Tibial nerve (tissue), 4 donors: ENCODE data around the gene UCP3. TPM values are rescaled to one million over a fixed set of nuclear protein-coding genes. Genes with fewer than 3 reads are reported as not detected.

ENCODE experiments used
- DNase-seq, 2 donors: peaks; one replicate each; pipeline ENCODE4 v3.0.0-alpha.2; 2019; ENCODE audit warnings: low spot score in 2 of 2
- H3K27ac ChIP-seq, 4 donors: fragments of 200-600 bp; sonication (generic) in 3 of 4; one replicate each; pipeline ENCODE4 v1.5.1; 2017 to 2019; ENCODE audit warnings: mild to moderate bottlenecking in 1 of 4
- H3K27me3 ChIP-seq, 2 donors: fragments of 200-600 bp; sonication (generic) in 1 of 2; one replicate each; pipeline versions ENCODE4 v1.5.1 to v1.6.0; 2017 to 2019
- H3K36me3 ChIP-seq, 3 donors: fragments of 200-600 bp; sonication (generic); one replicate each; pipeline ENCODE4 v1.5.1; 2018 to 2019
- H3K4me1 ChIP-seq, 4 donors: fragments of 200-600 bp; sonication (generic) in 3 of 4; one replicate each; pipeline ENCODE4 v1.5.1; 2017 to 2019
- H3K4me3 ChIP-seq, 4 donors: fragments of 200-600 bp; sonication (generic) in 3 of 4; one replicate each; pipeline ENCODE4 v1.5.1; 2017 to 2019; ENCODE audit warnings: mild to moderate bottlenecking in 1 of 4, moderate library complexity in 1 of 4
- H3K9me3 ChIP-seq, 4 donors: fragments of 200-600 bp; sonication (generic) in 3 of 4; one replicate each; pipeline ENCODE4 v1.5.1; 2017 to 2019
- CTCF ChIP-seq, 5 experiments: fragments of 200-600 bp in 3 of 5; fragments of 450-650 bp in 2 of 5; sonication (generic) in 3 of 5; IDR thresholded peaks; one replicate each; pipeline ENCODE4 v1.5.1; 2016 to 2019; ENCODE audit warnings: antibody characterized with exemption in 5 of 5, mild to moderate bottlenecking in 3 of 5, moderate library complexity in 2 of 5
- EP300 ChIP-seq, 2 donors: sonication (generic); formaldehyde crosslinking; IDR thresholded peaks; one replicate each; pipeline ENCODE4 v1.6.1; 2017; ENCODE audit warnings: antibody characterized with exemption in 2 of 2, mild to moderate bottlenecking in 1 of 2
- POLR2A ChIP-seq, 2 donors: fragments of 450-650 bp; IDR thresholded peaks; one replicate each; pipeline ENCODE4 v1.6.1; 2017; ENCODE audit warnings: antibody characterized with exemption in 2 of 2, mild to moderate bottlenecking in 2 of 2, moderate library complexity in 2 of 2
- WGBS, 2 donors: methylation state at CpG; one replicate each; pipeline ENCODE4 v1.1.5; 2018; 5-methylcytosine and 5-hydroxymethylcytosine counted together
- total RNA-seq, 4 donors: library from RNA; depleted of rRNA; stranded (reverse); fragments of >200 nt; gene quantifications; one replicate each; pipeline ENCODE4 v1.1.0, GENCODE V29; 2016

UCP3 gene
- total RNA-seq, 4 donors from 2014 or later: 0.78 to 7.5 (median 1.9) TPM

DNA sequence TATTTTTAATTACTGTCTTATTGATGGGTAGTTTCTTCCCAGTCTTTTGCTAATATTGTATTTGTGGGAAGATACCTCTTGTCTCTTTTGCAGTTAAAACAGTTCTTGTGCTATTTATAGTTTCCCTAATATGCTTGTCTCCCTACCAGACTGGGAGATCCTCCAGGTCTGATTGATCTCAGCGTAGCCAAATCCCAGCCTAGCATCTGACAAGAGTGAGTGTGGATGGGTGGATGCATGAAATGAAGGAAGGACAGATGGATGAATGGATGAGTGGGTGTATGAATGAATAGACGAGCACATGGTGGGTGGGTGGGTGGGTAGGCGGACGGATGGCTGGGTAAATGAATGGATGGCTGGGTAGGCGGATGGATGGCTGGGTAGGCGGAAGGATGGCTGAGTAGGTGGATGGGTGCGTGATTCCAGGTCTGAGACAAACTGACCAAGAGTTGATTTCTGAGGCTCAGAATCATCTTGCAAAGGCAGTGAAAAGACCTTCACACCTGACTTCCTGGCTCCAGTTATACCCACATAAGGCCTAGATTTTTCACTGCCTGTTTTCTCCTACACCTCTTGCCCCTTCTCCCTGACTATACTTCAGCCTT is 46.7 kb downstream of the UCP3 start:
- no peak for DNase-seq
- H3K9me3 ChIP-seq: no peaks in the 10 kb centered on the region
- WGBS, 2 donors: 49 to 59% methylated on average over 7 of the region's 7 CpGs
- H3K36me3 ChIP-seq: no peaks in the 10 kb centered on the region
- no peak for TF ChIP-seq CTCF (IDR thresholded peaks at IDR 0.05)
- no peak for TF ChIP-seq EP300 (IDR thresholded peaks at IDR 0.05)
- TF ChIP-seq POLR2A (IDR thresholded peaks at IDR 0.05): no peak
- H3K4me1 ChIP-seq: peaks cover 0 to 13% (median 0%) of the 10 kb centered on the region in 4 donors
- no peak overlapping the region for H3K4me3 ChIP-seq
- peaks cover 0 to under 1% of the 10 kb centered on the region in 2 donors for H3K27me3 ChIP-seq
- no peak overlapping the region for H3K27ac ChIP-seq

GRCh38 chr11:73961321-73961720 is 47.6 kb downstream of the UCP3 start:
- H3K9me3 ChIP-seq: no peaks in the 10 kb centered on the region
- TF ChIP-seq POLR2A (IDR thresholded peaks at IDR 0.05) (no peak), EP300 (IDR thresholded peaks at IDR 0.05) (no peak), CTCF (IDR thresholded peaks at IDR 0.05) (no peak)
- peaks cover 0 to 13% (median 0%) of the 10 kb centered on the region in 4 donors for H3K4me1 ChIP-seq
- no peak for DNase-seq
- peaks cover 0 to 7% of the 10 kb centered on the region in 2 donors for H3K27me3 ChIP-seq
- H3K36me3 ChIP-seq: no peaks in the 10 kb centered on the region
- no peak overlapping the region for H3K27ac ChIP-seq
- no peak overlapping the region for H3K4me3 ChIP-seq
- 52 to 59% methylated on average over 4 of the region's 4 CpGs for WGBS, 2 donors

DNA sequence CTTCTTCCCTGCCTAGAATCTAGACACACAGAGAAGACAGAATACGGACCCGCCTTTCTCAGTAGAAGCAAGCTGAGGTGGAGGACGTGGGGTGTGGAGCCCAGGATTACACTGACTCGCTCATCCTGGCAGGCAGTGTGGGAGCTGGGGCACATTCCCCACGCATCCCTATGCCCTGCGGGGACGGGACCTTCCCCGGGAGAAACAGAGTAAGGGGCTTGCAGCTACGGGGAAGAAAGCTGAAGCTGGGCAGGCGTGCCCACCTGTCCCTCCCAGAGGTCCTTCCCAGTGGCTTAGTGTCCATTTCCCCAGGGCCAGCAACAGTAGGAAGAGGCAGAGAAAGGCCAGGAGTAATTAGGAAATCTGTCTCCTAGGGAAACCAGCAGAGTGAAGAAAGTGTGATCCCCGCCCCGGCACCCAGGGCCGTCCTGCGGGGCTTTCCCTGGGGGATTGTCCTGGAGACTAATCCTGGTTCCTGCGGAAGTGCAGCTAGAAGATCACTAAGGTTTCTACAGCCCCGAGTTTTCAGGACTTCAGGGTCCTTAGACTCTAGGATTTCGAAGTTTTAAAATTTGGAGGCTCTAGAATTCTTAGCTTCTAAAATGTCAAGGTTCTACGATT is 50.3 kb downstream of the UCP3 start:
- DNase-seq: no peak
- 77 to 85% methylated on average over 18 of the region's 18 CpGs for WGBS, 2 donors
- no peak for TF ChIP-seq CTCF (IDR thresholded peaks at IDR 0.05)
- no peak for TF ChIP-seq POLR2A (IDR thresholded peaks at IDR 0.05)
- no peak for TF ChIP-seq EP300 (IDR thresholded peaks at IDR 0.05)
- peaks cover 0 to 14% of the 10 kb centered on the region in 2 donors for H3K27me3 ChIP-seq
- H3K4me3 ChIP-seq: no peak overlapping the region
- H3K4me1 ChIP-seq: no peaks in the 10 kb centered on the region
- no peaks in the 10 kb centered on the region for H3K36me3 ChIP-seq
- no peaks in the 10 kb centered on the region for H3K9me3 ChIP-seq
- H3K27ac ChIP-seq: no peak overlapping the region

GRCh38 chr11:73957654-73958361 is 51.1 kb downstream of the UCP3 start:
- no peaks in the 10 kb centered on the region for H3K4me1 ChIP-seq
- no peak overlapping the region for H3K27ac ChIP-seq
- no peaks in the 10 kb centered on the region for H3K36me3 ChIP-seq
- no peak for TF ChIP-seq POLR2A (IDR thresholded peaks at IDR 0.05)
- TF ChIP-seq EP300 (IDR thresholded peaks at IDR 0.05): no peak
- TF ChIP-seq CTCF (IDR thresholded peaks at IDR 0.05): no peak
- H3K4me3 ChIP-seq: no peak overlapping the region
- DNase-seq: no peak
- 53 to 68% methylated on average over 25 of the region's 25 CpGs for WGBS, 2 donors
- peaks cover 0 to 14% of the 10 kb centered on the region in 2 donors for H3K27me3 ChIP-seq
- no peaks in the 10 kb centered on the region for H3K9me3 ChIP-seq
